HEK293T (cell line): ENCODE results near the gene MATN3.

Source experiments
- ARNT ChIP-seq: fragments of 450-650 bp; IDR thresholded peaks from 2 replicates; pipeline ENCODE4 v1.6.1; 2017; ENCODE audit warnings: mild to moderate bottlenecking
- ELF4 ChIP-seq: fragments of 450-650 bp; IDR thresholded peaks from 2 replicates; pipeline ENCODE4 v1.6.1; 2017; ENCODE audit warnings: antibody characterized with exemption
- FOXM1 ChIP-seq: fragments of 450-650 bp; IDR thresholded peaks from 2 replicates; pipeline ENCODE4 v1.6.1; 2017; ENCODE audit warnings: mild to moderate bottlenecking, borderline replicate concordance
- L3MBTL2 ChIP-seq: fragments of 450-650 bp; conservative IDR thresholded peaks from 2 replicates; pipeline ENCODE4 v1.6.1; 2016; ENCODE audit warnings: mild to moderate bottlenecking
- LEF1 ChIP-seq: fragments of 450-650 bp; IDR thresholded peaks from 2 replicates; pipeline ENCODE4 v1.6.1; 2017; ENCODE audit warnings: mild to moderate bottlenecking, borderline replicate concordance
- PKNOX1 ChIP-seq: fragments of 450-650 bp; IDR thresholded peaks from 2 replicates; pipeline ENCODE4 v1.6.1; 2016
- SP1 ChIP-seq: fragments of 450-650 bp; IDR thresholded peaks from 2 replicates; pipeline ENCODE4 v1.6.1; 2017
- TARDBP ChIP-seq: fragments of 450-650 bp; IDR thresholded peaks from 2 replicates; pipeline ENCODE4 v1.6.1; 2016

GRCh38 chr2:20030224-20030623, 17.8 kb upstream of the MATN3 start:
- TF ChIP-seq SP1 (no peak), ARNT (no peak), PKNOX1 (no peak), L3MBTL2 (no peak), LEF1 (no peak), FOXM1 (no peak), ELF4 (no peak), TARDBP (no peak)
